ENCODE measurements around the gene TJP2.

DNA sequence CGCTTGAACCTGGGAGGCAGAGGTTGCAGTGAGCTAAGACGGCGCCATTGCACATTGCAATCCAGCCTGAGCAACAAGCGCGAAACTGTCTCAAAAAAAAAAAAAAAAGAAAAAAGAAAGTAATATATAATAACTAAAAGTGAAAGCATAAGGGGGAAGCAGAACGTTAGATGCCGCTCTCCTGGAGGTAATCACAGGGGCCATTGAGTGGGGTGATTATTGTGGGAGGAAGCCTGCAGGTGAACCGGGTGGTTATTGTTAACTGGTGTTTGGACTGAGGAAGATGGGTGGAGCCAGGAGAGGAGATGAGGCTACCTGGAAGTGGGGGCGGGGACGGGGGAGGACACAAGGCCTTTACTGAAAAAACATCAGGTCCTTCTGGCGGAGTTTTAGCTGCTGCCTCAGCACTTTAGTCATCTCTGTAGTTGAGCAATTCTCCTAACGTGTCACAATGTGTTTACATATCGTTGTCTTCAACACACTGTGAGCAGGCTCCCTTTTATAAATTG lies 5.3 kb upstream of the TJP2 start:
- TF ChIP-seq CTCF (IDR thresholded peaks at IDR 0.05; ENCODE audit: low read depth, low read length) (no peak), EZH2phosphoT487 (IDR thresholded peaks at IDR 0.05; ENCODE audit: low read depth) (no peak)
